H1 (cell line): ENCODE measurements around the gene R3HDM2. TPM values are rescaled to one million over a fixed set of nuclear protein-coding genes. Genes with fewer than 3 reads are reported as not detected.

Experiments used
- KDM1A ChIP-seq: fragments of 200-600, 300-600 bp; sonication (generic); IDR thresholded peaks from 2 replicates; pipeline ENCODE4 v1.7.1; 2016; ENCODE audit warnings: mild to moderate bottlenecking, low read length, borderline replicate concordance
- polyA plus RNA-seq, 7 experiments: library from polyadenylated mRNA; depleted of rRNA in 3 of 7; stranded (reverse) in 5 of 7; unstranded in 2 of 7; fragments of >200 nt in 5 of 7; fragments of 200-250 nt in 2 of 7; gene quantifications; 1 replicate in 5 of 7; 2 replicates in 1 of 7; 4 replicates in 1 of 7; pipeline versions ENCODE4 v1.2.1 to v1.2.3, GENCODE V29; 2011 to 2013; ENCODE audit warnings: missing spikeins in 2 of 7, mixed read lengths in 2 of 7
- total RNA-seq: library from RNA; stranded (reverse); fragmentation: NEBNext Ultra II Directional; extraction: Animal tissue kit (Norgen Biotek cat#: 25700); gene quantifications from 2 replicates; pipeline ENCODE4 v1.2.1, GENCODE V29; 2021

Gene R3HDM2
- total and polyA plus RNA-seq, 2 of the 8 experiments (the other 6 are each of a cell fraction or from before 2014, with no cell fraction given), result 25.6 to 27.0 TPM

- no peak for TF ChIP-seq KDM1A
- TF ChIP-seq, all 59 proteins: peak for 2
Observed at GRCh38 chr12:57235017-57235727, 195.7 kb downstream of the R3HDM2 start (continued).
